GM21786 (cell line): ENCODE results near the gene ADNP.

ENCODE experiments used
- ATAC-seq: cut with Tn5 transposase; IDR thresholded peaks from one replicate; pipeline ENCODE4 v1.9.1; 2021; ENCODE audit not compliant: unreplicated experiment

The ADNP gene

DNA sequence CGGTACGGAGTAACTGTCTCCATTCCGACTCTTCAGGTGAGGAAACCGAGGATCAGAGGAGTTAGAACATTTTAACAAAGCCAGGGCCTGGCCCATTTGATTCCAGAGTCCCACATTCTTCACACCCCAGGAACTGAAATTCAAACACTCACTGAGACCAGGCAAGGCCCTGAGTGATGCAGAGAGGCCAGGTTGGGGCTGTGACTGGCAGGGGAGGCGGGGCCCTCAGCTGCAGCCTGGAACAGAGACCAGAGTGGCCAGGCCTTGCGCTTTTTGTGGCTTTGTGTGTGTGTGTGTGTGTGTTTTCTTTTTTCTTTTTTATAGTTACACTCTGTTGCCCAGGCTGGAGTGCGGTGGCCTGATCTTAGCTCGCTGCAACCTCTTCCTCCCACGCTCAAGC, 79.2 kb downstream of the ADNP start:
- ATAC-seq, result no peak

DNA sequence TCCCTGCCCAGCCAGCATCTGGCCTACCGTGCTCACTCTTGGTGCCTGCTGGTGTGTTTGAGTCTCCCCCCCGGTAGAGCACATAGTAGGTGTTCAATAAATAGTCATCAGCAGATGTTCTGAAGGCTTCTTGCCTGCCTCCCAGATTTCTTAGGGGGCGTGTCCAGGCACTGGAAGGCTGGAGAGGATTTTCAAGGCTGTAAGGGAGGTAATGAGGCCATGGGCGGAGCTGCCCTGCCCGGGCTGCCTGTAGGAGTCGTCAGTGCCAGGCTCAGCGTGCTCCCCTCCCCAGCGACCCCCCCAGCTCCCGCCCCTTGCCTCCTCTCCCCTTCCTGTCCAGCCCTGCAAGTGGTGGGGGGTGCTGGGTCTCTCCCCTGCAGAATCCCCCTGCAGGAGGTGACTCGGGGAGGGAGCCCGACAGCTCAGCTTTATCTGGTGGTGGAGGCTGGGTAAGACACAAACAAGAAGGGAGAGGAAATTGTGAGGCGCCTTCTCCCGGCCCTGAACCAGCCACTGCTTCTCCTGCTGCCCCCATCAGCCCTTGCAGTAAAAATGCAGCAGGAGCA, 80.4 kb downstream of the ADNP start:
- ATAC-seq, result no peak

DNA sequence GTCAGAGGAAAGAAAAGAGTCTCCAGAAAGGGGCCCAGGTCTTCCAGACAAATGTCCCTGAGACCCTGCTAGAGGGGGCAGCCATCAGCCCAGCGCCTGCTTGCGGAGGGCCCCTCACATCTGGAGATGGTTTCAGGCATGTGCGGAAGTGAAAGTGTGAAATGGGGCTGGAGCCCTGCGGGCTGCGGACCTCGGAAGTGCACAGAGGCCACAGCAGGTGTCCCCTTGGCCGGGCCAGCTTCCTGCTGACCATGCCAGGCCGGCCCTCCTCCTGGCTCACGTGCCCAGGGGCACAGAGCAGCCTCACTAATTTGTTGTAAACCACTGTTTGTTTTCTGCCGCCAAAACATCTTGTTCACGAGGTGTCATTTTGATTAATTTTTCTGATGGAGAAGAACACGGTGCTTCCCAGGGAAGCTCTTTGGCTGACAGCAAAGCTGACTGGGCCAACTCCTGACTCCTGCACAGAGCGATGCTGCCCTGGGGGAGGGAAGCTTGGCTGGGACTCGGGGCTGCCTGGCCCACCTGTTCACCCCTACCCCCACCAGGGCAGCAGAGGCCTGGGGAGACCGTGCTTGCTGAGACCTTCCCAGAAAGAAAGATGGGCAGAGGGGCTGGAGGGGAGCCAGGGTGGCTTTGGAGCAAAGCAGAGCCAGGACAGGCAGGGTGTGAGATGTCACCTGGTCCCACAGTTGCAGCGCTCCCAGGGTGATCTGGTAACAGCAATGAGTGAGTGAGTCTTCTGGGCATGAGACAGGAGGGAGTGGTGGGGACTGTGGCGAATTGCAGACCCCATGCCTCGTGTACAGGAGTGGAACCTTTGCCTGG, 82.2 kb downstream of the ADNP start:
- ATAC-seq, result peak; percentile 31

DNA sequence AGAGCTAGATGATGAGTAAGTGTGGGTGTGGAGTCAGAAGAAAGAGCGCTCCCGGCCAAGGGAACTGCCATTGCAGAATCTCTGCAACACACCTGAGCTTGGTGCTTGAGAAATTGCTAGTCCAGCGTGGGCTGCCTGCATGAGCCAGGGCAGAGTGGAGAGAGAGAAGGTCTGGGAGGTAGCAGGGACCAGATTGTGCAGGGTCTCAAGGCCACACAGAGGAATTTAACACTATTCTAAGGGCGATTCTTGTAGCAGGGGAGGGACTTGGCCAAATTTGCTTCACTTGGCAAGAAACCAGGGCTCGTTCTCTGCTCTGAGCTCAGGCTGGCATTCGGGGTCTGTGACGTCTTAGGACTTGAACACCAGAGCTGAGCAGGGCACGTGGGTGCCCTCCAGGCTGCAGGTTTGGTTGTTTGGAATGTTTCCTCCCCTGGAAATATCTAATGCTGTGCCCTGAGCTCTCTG, 82.9 kb downstream of the ADNP start:
- ATAC-seq, result no peak

DNA sequence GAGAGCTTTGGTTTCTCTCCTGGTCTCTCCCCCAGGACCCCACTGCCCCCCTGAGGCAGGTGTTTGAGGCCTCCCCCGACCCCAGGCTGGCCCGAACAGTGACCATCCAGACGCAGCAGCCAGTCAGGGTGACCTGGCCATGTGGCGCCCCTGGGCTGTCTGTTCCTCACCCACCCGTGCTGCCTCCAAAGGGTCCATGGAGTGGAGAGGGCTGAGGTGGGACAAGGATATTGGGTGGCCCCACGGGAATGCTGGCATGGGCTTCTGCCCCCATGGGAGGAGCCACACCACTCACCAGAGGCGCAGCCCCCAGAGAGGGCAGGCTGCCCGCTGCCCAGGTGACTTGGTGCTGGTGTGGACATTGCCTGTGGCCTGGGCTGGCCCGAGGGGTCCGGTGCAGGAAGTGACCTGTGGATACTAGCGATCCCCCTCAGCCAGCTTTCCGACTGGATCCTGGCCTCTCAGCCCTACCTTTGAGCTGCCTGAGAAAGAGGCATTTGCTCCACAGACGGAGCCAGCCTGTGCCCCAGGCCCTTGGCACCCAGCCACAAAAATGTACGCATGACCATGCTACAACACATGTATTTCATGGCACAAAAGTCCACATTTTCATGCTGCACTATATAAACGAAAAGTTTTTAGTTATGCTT, 85.5 kb downstream of the ADNP start:
- no peak for ATAC-seq

DNA sequence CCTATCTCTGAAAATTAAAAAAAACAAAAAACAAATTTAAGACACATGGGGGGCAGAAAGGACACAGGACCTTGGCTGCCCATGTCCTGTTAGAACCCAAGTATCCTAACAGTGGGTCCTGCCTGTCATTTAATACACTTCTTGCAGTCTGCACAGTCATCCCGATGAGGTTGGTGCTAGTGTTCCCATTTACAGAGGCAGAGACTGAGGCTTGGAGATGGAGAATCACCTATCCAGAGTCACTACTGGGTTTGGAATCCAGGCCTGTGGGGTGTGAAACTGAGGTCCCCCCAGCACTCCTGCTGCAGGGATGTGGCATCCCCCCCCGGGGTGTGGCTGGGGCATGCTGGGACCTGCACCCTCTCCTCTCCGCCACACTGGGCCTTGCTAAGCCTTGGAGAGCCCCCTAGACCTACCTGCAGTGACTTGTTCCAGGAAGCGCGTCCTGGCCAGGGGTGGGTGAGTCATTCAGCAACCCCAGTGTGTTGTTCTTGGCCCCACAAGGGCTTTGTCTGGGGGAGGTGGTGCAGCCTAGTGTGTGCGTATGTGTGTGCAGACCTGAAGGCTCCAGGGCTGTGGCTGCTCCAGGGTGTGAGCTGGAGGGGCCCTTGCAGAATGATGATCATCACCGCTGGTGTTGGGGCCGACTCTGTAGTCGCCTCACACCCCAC, 86.7 kb downstream of the ADNP start:
- ATAC-seq, result peak; percentile 92

DNA sequence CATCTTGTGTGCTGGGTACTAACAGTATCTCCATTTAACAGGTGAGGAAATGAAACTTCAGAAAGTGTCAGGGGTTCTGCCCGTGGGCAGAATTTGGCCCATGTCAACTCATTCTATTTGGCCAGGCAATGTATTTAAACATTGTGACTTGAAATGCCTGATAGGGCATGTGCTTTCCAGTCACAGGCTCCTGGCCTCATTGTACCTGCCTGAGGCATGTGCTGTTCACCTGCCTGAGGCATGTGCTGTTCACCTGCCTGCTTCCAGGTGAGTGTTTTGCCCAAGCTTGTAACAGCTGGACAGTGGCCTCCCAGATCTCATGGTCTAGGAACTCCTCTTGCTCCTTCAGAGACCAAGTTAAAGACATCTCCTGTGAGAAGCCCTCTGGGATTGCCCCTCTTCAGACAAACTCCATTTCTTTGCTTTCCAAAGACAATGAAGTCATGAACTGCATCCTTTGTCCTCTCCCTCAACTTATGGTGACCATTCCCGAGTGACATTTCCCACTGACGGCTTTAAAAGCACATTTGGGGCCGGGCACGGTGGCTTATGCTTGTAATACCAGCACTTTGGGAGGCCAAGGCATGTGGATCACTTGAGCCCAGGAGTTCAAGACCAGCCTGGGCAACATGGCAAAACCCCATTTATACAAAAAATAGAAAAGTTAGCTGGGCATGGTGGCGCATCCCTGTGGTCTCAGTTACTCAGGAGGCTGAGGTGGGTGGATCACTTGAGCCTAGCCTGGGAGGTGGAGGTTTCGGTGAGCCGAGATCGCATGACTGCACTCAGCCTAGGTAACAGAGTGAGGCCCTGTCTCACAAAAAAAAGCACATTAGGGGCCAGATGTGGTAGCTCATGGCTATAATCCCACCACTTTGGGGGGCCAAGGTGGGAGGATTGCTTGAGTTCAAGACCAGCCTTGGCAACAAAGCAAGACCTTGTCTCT, 87.6 kb downstream of the ADNP start:
- no peak for ATAC-seq

DNA sequence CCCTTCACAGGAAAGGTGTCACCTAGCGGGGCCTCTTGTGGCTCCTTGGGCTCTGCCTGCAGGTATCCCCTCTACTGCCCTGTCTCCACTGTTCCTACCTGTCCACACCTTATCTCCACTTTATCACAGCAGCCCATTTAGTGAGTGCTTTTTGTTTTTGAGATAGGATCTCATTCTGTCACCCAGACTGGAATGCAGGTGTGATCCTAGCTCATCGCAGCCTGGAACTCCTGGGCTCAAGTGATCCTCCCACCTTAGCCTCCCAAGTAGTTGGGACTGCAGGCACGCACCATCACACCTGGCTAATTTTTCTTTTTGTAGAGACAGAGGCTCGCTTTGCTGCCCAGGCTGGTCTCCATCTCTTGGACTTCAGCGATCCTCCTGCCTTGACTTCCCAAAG, 88.4 kb downstream of the ADNP start:
- no peak for ATAC-seq
